Measurements from ENCODE around the gene CCDC81. TPM values are rescaled to one million over a fixed set of nuclear protein-coding genes. Genes with fewer than 3 reads are reported as not detected.

Gene CCDC81
- polyA plus RNA-seq, 1 donor (not counting 4 experiments of a cell fraction or from before 2014, with no cell fraction given): 0.42 TPM

DNA sequence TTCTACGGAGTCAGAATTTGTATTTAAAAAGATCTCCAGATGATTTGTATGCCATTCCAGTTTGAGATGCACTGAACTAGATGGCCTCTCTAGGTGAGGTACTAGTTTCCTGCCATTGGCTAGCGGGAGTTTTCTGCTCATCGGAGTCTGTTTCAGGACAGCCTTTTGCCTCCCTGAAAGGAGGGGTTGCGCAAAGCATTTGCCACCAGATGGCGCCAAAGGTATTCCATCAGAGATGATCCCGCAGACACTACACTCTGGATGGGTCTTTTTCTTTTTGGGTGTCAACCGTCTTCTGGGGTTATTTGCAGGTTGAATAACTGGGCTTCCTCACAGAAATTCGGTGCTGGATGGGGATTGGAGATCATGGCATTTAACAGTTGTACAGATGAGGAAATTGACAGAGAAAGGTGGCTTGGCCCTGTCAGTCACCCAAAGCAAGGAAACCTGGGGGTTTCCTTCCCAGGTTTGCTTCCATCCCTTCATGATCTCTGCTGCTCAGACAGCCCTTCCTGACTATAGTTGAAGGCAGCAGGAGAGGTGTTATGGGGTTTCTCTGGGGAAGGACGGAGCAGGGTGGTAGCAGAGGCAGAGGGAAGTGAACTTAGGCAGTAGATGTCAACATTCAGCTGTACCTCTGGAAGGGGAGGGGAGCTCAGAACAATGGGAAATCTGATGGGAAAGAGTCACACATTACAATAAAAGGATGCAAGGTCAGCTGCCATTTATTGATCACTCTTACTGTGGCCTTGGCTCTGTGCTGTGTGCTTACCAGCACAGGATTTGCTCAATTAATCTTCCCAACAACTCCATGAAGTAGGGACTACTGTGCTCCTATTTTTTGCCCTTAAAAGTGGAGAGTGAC, 81.6 kb downstream of the CCDC81 start:
- FAIRE-seq (peak; percentile 32), DNase-seq (ENCODE audit: low read depth, low spot score) (no peak)
- H3K79me2 ChIP-seq (ENCODE audit: control insufficient read depth, insufficient read depth, low read length): no peaks in the 10 kb centered on the region
- no peak overlapping the region for H3K4me2 ChIP-seq (ENCODE audit: control insufficient read depth, extremely low read depth, insufficient read depth, low read depth, low read length)
- dilution Hi-C loops (cut with MboI; ENCODE audit: extremely low pct_ligation_motif_present, low sequenced_read_pairs): no loop called here
- H3K27me3 ChIP-seq (ENCODE audit: control insufficient read depth, extremely low read depth, insufficient read depth, low read length): no peaks in the 10 kb centered on the region
- no peak overlapping the region for H2AFZ ChIP-seq (ENCODE audit: control insufficient read depth, low read length)
- no peaks in the 10 kb centered on the region for H3K9me3 ChIP-seq (ENCODE audit: control insufficient read depth, low read depth, low read length)
- TF ChIP-seq, protein P1, sequence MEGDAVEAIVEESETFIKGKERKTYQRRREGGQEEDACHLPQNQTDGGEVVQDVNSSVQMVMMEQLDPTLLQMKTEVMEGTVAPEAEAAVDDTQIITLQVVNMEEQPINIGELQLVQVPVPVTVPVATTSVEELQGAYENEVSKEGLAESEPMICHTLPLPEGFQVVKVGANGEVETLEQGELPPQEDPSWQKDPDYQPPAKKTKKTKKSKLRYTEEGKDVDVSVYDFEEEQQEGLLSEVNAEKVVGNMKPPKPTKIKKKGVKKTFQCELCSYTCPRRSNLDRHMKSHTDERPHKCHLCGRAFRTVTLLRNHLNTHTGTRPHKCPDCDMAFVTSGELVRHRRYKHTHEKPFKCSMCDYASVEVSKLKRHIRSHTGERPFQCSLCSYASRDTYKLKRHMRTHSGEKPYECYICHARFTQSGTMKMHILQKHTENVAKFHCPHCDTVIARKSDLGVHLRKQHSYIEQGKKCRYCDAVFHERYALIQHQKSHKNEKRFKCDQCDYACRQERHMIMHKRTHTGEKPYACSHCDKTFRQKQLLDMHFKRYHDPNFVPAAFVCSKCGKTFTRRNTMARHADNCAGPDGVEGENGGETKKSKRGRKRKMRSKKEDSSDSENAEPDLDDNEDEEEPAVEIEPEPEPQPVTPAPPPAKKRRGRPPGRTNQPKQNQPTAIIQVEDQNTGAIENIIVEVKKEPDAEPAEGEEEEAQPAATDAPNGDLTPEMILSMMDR (optimal IDR thresholded peaks at IDR 0.05 in 1 of 3, IDR thresholded peaks at IDR 0.05 in 1 of 3, conservative IDR thresholded peaks at IDR 0.05 in 1 of 3; ENCODE audit: extremely low read depth in 1 of 3, insufficient read depth in 2 of 3, low read length in 3 of 3): peak; percentile 82 to 90 (median 87)
- no peak for TF ChIP-seq EZH2 (IDR thresholded peaks at IDR 0.05; ENCODE audit: low read length)
- H3K4me3 ChIP-seq (ENCODE audit: control insufficient read depth in 2 of 3, extremely low read depth in 1 of 3, insufficient read depth in 2 of 3, low read depth in 1 of 3, low read length in 3 of 3): no peak overlapping the region
- H4K20me1 ChIP-seq (ENCODE audit: control insufficient read depth, extremely low read depth, insufficient read depth, low read length): no peaks in the 10 kb centered on the region
- peaks cover 24% of the 10 kb centered on the region for H3K4me1 ChIP-seq (ENCODE audit: control insufficient read depth, extremely low read depth, insufficient read depth, low read length)
- no peaks in the 10 kb centered on the region for H3K36me3 ChIP-seq (ENCODE audit: control insufficient read depth in 2 of 2, extremely low read depth in 1 of 2, insufficient read depth in 2 of 2, low read length in 2 of 2)
- H3K9me1 ChIP-seq (ENCODE audit: control insufficient read depth, extremely low read depth, insufficient read depth, low read length): no peaks in the 10 kb centered on the region
- no peak overlapping the region for H3K9ac ChIP-seq (ENCODE audit: control insufficient read depth, extremely low read depth, insufficient read depth, low read length)
- H3K27ac ChIP-seq (ENCODE audit: control insufficient read depth, insufficient read depth, low read length): no peak overlapping the region

DNA sequence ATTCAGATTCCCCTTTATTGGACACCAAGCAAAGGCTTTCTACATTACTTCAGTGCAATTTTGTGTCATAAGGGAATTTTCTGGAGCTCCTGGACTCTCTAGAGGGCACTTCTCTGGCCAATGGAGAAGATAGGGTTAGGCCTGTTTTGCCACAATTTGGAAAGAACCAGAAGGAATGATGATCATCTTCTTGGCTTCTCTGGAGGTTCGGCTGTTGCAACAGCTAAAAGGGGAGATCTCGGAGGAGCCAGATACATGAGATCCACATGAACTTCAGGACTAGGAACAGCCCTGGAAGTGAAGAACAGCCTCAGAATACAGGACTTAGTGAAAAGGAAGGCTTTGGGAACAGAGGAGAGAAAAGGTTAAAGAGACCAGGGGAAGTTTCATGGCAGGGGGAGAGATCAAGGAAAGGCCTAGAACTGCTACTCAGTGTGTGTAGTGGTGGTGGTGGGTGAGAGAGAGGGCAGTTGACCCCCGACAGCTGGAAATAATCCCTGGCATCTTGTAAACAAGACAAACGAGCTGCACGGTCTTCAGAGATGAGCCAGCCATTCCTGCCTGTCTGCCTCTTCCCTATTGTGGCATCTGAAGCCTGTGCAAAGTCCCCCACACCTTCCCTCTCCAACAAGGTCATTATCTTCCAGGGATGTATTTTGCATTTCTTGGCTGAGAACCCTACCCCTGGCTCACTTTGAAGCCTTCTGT, 83.8 kb downstream of the CCDC81 start:
- dilution Hi-C loops (cut with MboI; ENCODE audit: extremely low pct_ligation_motif_present, low sequenced_read_pairs): no loop called here
- H3K9ac ChIP-seq (ENCODE audit: control insufficient read depth, extremely low read depth, insufficient read depth, low read length): no peak overlapping the region
- H3K79me2 ChIP-seq (ENCODE audit: control insufficient read depth, insufficient read depth, low read length): no peaks in the 10 kb centered on the region
- DNase-seq (ENCODE audit: low read depth, low spot score) (no peak), FAIRE-seq (no peak)
- H3K4me3 ChIP-seq (ENCODE audit: control insufficient read depth in 2 of 3, extremely low read depth in 1 of 3, insufficient read depth in 2 of 3, low read depth in 1 of 3, low read length in 3 of 3): no peak overlapping the region
- H3K27me3 ChIP-seq (ENCODE audit: control insufficient read depth, extremely low read depth, insufficient read depth, low read length): no peaks in the 10 kb centered on the region
- H3K27ac ChIP-seq (ENCODE audit: control insufficient read depth, insufficient read depth, low read length): no peak overlapping the region
- no peak overlapping the region for H3K4me2 ChIP-seq (ENCODE audit: control insufficient read depth, extremely low read depth, insufficient read depth, low read depth, low read length)
- no peaks in the 10 kb centered on the region for H3K9me3 ChIP-seq (ENCODE audit: control insufficient read depth, low read depth, low read length)
- no peak for TF ChIP-seq EZH2 (IDR thresholded peaks at IDR 0.05; ENCODE audit: low read length)
- TF ChIP-seq, protein P1 (optimal IDR thresholded peaks at IDR 0.05 in 1 of 3, IDR thresholded peaks at IDR 0.05 in 1 of 3, conservative IDR thresholded peaks at IDR 0.05 in 1 of 3; ENCODE audit: extremely low read depth in 1 of 3, insufficient read depth in 2 of 3, low read length in 3 of 3): no peak
- H4K20me1 ChIP-seq (ENCODE audit: control insufficient read depth, extremely low read depth, insufficient read depth, low read length): no peaks in the 10 kb centered on the region
- peaks cover 35% of the 10 kb centered on the region for H3K4me1 ChIP-seq (ENCODE audit: control insufficient read depth, extremely low read depth, insufficient read depth, low read length)
- H3K9me1 ChIP-seq (ENCODE audit: control insufficient read depth, extremely low read depth, insufficient read depth, low read length): no peaks in the 10 kb centered on the region
- no peaks in the 10 kb centered on the region for H3K36me3 ChIP-seq (ENCODE audit: control insufficient read depth in 2 of 2, extremely low read depth in 1 of 2, insufficient read depth in 2 of 2, low read length in 2 of 2)
- H2AFZ ChIP-seq (ENCODE audit: control insufficient read depth, low read length): no peak overlapping the region
